Left colon (tissue), 2 donors: ENCODE measurements around the gene GPLD1. TPM values are rescaled to one million over a fixed set of nuclear protein-coding genes. Genes with fewer than 3 reads are reported as not detected.

Experiments
- ATAC-seq: fragments of 200-7000 bp; cut with Tn5 transposase; one replicate; pipeline ENCODE4 v1.9.1; 2020; ENCODE audit warnings: mild to moderate bottlenecking, moderate library complexity
- DNase-seq, 2 donors: peaks; one replicate each; pipeline ENCODE4 v3.0.0-alpha.2; 2020
- intact Hi-C, 2 donors: fragments of 100-400 bp; cut with DNase I in 1 of 2; cut with micrococcal nuclease in 1 of 2; formaldehyde crosslinking; loops; one replicate each; pipeline versions ENCODE4 v1.11.2 to v1.14.0; 2022; cut with DNase I, micrococcal nuclease
- total RNA-seq, 2 donors: library from RNA; stranded (reverse); fragmentation: NEBNext Ultra II Directional; extraction: Animal tissue kit (Norgen Biotek cat#: 25700); gene quantifications; one replicate each; pipeline ENCODE4 v1.2.1, GENCODE V29; 2021
- donor health status: DM: no; HTN: no; CAD: no.
- donor health status: DM: yes; HTN: yes; CAD: no.

Gene GPLD1
- total RNA-seq, 2 donors from 2014 or later = 0.49 to 0.98 TPM

DNA sequence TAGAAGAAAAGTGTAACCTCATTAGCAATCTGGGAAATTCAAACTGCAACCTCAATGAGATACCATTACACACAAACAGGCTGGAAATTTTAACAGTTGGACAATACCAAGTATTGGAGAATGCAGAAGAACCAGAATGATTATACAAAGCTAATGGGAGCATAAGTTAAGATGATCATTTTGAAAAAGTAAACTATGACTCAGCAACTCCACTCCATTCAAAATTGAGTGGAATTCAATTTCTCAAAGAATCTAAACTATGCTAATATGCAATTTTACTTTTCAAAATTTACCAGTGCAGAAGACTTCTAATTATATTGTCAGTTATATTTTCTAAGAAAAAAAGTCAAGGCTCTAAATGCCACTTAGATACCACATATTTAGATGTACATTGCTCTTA, 17.2 kb downstream of the GPLD1 start:
- intact Hi-C loops = no loop called here
- ATAC-seq (no peak), DNase-seq (no peak)

- ATAC-seq (no peak), DNase-seq (no peak)
- intact Hi-C loops = no loop called here
These were observed 19.6 kb downstream of the GPLD1 start for GRCh38 chr6:24469811-24470210.

DNA sequence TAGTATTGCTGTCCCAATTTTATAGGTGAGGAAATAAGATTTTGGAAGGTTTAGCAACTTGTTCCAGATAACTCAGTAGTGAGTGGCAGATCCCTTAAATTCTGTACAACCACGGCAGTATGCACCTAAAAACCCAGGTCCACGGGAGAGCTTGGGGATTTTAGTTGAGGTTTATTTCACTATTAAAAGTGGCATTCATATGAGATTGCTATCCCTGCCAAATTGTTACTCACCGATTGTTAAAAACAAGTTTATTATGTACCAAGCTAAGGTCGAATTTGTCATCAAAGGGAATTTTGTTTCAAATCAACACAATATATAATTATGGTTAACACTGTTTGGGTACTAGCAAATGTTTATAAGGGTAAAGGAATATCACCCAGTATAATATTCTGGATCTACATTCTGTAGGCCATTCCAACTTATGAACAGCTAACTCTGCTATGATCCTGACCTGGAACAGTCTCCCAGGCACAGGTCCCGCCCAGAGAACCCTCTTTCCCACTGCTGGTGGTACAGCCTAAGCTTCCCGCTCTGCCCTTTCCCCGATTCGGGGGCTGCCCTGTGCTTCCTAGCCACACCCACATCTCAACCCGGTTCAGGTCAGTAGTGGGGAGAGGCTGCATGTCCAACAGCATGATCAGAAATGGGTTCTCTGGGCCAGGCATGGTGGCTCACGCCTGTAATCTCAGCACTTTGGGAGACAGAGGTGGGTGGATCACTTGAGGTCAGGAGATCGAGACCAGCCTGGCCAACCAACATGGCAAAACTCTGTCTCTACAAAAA, 24.9 kb downstream of the GPLD1 start:
- intact Hi-C loops = no loop called here
- no peak for DNase-seq
- no peak for ATAC-seq

GRCh38 chr6:24460966-24461365, 28.4 kb downstream of the GPLD1 start:
- no peak for DNase-seq
- intact Hi-C loops = no loop called here
- no peak for ATAC-seq

- intact Hi-C loops = no loop called here
- DNase-seq = no peak
- ATAC-seq = no peak
These were observed 30.4 kb downstream of the GPLD1 start for GRCh38 chr6:24458941-24459340.

- ATAC-seq = no peak
- intact Hi-C loops = no loop called here
- no peak for DNase-seq
These were observed 31.2 kb downstream of the GPLD1 start for GRCh38 chr6:24458134-24458533.

DNA sequence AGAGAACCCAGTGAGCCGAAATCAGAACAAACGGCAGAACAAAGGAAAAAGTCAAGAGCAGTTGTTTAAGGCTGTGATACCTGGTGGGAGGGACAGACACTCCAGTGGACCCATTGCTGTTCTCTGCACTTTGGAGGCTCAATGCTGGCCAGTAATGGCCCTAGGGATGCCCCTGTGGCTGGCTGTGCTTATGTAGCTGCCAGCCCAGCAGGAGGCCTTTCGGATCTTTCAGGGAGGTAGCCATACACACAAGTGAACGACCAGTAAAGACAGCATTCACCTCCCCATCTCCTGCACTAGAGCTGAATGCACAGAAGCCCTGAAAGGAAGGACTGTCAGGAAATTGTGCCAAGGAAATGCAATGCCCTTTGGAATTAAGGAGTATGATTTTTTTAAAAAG, 34.3 kb downstream of the GPLD1 start:
- no peak for ATAC-seq
- no peak for DNase-seq
- intact Hi-C loops = no loop called here

DNA sequence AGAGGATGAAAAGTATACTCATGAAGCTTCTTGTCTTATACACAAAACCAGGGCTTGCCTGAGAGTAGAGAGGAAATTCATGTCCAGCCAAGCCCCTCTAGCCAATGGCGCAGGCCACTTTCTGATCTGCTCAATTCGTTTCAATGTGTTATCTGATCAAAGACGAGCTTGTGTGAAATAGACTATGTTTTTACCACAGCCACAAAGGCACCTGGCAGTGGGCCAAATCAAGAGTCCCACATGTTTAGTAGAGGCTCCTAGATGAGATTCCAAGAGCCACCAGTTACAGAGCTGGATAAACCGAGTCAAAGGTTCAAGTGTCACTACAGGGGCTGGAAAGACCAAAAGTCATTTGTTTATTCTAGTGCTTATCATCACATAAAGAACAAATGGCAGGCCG, 34.9 kb downstream of the GPLD1 start:
- intact Hi-C loops = no loop called here
- no peak for ATAC-seq
- no peak for DNase-seq

DNA sequence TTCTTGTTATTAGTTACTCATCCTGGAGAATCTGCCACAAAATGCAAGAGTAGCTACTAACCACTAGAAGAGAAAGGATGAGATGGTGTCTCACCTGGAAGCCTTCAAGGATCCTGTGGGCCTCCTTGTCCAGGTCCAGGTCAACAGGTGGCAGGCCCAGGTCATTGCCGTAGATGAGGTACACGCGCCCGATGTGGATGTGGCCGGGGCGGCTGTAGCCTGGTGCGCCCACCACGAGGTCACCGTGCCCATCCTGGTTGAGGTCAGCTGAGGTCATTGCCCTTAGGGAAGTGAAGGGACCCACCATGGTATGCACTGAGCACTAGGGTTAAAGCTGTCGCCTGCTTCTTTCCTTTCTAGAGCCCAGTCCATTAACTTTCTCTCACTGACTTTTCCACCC, 35.5 kb downstream of the GPLD1 start:
- ATAC-seq (no peak), DNase-seq (no peak)
- intact Hi-C loops = no loop called here

- ATAC-seq (no peak), DNase-seq (no peak)
- intact Hi-C loops = no loop called here
These were observed 37.6 kb downstream of the GPLD1 start for GRCh38 chr6:24451581-24452388.

DNA sequence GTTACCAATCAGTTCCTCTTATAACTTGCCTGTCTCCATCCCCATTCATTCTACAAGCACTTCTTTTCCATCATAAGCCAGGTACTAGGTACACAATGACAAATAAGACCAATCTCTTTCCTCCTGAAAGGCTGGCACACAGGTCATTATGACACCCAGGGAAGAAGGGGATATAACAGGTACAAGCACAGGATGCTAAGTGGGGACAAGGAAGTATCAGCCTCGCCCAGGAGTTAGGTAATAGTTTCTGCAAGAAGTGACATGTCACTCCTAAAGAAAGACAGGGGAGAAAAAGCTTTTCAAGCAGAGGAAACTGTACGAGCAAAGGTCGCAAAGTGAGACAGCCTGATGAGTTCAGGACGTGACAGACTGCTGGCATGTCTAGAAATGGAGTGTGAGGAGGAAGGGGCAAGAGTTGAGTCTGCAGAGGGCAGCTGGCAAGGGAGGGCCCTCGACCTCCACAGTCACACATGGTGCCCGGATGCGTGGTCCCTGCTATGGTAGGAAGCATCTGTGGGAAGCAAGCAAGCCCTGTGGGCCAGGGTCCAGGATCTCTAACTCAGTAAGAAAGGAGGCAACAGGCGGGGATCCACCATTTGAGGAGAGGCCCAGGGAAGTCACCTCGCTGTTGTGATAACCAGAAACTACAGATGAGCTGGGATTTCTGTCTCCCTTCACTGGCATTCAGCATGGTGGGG, 40.4 kb downstream of the GPLD1 start:
- no peak for ATAC-seq
- intact Hi-C loops = no loop called here
- no peak for DNase-seq

DNA sequence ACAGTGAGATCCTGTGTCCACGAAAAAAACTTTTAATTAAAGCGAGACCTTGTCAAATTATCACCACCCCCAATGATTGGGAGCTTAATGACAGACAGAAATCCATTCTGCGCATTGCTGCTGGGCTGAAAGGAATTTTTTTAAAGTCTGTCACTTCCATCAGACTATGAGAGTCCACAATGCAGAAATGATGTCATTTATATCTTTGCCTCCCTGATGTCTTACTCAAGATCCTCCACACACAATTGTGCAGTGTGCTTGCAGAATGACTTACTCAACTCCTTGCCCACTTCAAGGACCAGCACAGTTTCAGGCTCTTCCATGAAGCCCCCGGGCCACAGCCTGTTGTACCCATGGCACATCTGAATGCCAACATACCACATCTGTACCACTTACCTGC, 41.0 kb downstream of the GPLD1 start:
- DNase-seq = no peak
- ATAC-seq = no peak
- intact Hi-C loops = no loop called here

GRCh38 chr6:24446670-24447069, 42.7 kb downstream of the GPLD1 start:
- ATAC-seq (no peak), DNase-seq (no peak)
- intact Hi-C loops = no loop called here

DNA sequence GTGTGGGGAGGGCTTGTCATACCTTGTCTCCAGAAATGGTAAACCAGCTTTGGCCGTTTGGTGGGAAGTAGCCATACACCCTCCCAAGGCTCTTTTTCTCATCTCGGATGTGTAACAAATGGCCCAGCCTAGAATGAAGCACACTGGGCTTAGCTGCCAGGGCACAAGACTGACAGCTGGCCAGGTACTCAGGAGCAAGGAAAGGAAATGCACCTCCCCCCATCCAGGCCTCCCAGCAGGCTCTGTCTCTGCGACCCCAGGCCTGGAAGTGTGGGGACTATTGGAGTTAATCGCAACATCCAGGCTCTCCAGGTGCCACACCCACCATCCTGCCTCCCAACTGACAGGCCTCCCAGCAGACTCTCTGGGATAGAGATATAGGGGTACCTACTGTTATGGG, 43.7 kb downstream of the GPLD1 start:
- DNase-seq = no peak
- intact Hi-C loops = no loop called here

GRCh38 chr6:24444588-24444987, 44.8 kb downstream of the GPLD1 start:
- DNase-seq (no peak), ATAC-seq (no peak)
- intact Hi-C loops = no loop called here

More for the DNA sequence above, 43.7 kb downstream of the GPLD1 start:
- ATAC-seq = no peak

GRCh38 chr6:24441599-24441904, 47.8 kb downstream of the GPLD1 start:
- no peak for ATAC-seq
- intact Hi-C loops = no loop called here

GRCh38 chr6:24440897-24441598, 48.3 kb downstream of the GPLD1 start:
- intact Hi-C loops = no loop called here
- no peak for ATAC-seq
- no peak for DNase-seq

More at GRCh38 chr6:24441599-24441904, 47.8 kb downstream of the GPLD1 start:
- DNase-seq = no peak

DNA sequence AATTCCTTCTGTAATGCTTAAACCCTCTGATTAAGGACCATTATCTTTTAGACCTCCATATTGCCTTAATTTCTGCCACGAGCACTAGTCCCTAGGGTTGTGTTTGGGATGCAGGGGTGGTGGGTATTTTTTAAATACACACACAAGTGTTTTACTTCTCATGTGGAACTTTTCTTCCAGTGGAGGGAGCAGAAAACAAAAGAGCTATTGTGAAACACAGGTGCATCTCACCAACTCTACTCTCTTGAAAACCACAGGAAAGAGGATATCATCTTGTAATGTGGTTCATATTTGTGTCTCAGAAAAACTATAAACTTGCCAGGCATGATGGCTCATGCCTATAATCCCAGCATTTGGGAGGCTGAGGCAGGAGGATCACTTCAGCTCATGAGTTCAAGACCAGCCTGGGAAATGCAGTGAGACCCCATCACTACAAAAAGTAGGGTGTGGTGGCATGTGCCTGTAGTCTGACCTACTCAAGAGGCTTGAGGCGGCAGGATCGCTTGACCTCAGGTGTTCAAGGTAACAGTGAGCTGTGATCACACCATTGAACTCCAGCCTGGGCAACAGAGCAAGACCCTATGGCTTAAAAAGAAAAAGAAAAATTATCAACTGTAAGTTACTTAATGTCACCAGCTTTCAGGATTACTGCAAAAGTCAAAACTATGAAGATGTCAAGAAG, 49.4 kb downstream of the GPLD1 start:
- intact Hi-C loops = no loop called here
- no peak for ATAC-seq
- no peak for DNase-seq

GRCh38 chr6:24436979-24437378, 52.4 kb downstream of the GPLD1 start:
- no peak for ATAC-seq
- intact Hi-C loops = no loop called here
- DNase-seq = no peak
